Keratinocyte (primary cell): ENCODE results near the gene EDA. TPM values are rescaled to one million over a fixed set of nuclear protein-coding genes. Genes with fewer than 3 reads are reported as not detected.
A peak's percentile ranks its signal among the peaks of the same experiment; 100 is the strongest.

Experiments used
- DNase-seq: peaks from one replicate; pipeline ENCODE4 v3.0.0-alpha.2; 2011; ENCODE audit warnings: low read depth, missing footprints, low spot score
- FAIRE-seq: peaks from 2 replicates; lab custom pipeline; 2011; peaks lifted over from hg19 to GRCh38; lab: Jason Lieb, UNC
- H2AFZ ChIP-seq: 2 replicates; pipeline ENCODE4 v1.6.0; 2012; ENCODE audit warnings: low read length, control low read depth, inconsistent platforms; ENCODE audit not compliant: control insufficient read depth
- H3K27ac ChIP-seq: 2 replicates; pipeline ENCODE4 v1.5.1; 2011; ENCODE audit warnings: low read length; ENCODE audit not compliant: control insufficient read depth, insufficient read depth
- H3K27me3 ChIP-seq: 3 replicates; pipeline ENCODE4 v1.6.0; 2011; ENCODE audit warnings: low read length; ENCODE audit not compliant: control insufficient read depth, insufficient read depth; ENCODE audit errors: extremely low read depth
- H3K36me3 ChIP-seq, 2 experiments: 2 replicates in 1 of 2; 3 replicates in 1 of 2; pipeline ENCODE4 v1.5.1; 2011; ENCODE audit warnings: low read length in 2 of 2, mild to moderate bottlenecking in 1 of 2; ENCODE audit not compliant: control insufficient read depth in 2 of 2, insufficient read depth in 2 of 2; ENCODE audit errors: extremely low read depth in 1 of 2
- H3K4me1 ChIP-seq: 3 replicates; pipeline ENCODE4 v1.5.1; 2011; ENCODE audit warnings: low read length; ENCODE audit not compliant: control insufficient read depth, insufficient read depth; ENCODE audit errors: extremely low read depth
- H3K4me2 ChIP-seq: 3 replicates; pipeline ENCODE4 v1.6.0; 2011; ENCODE audit warnings: low read depth, low read length; ENCODE audit not compliant: control insufficient read depth, insufficient read depth; ENCODE audit errors: extremely low read depth
- H3K4me3 ChIP-seq, 3 experiments: fragments of 200-600 bp in 1 of 3; sonication (generic) in 1 of 3; 2 replicates in 2 of 3; 3 replicates in 1 of 3; pipeline ENCODE4 v1.5.1; 2011 to 2016; ENCODE audit warnings: low read length in 3 of 3, mild to moderate bottlenecking in 3 of 3, control low read depth in 2 of 3, inconsistent platforms in 1 of 3, low read depth in 1 of 3, mixed read lengths in 1 of 3, mixed run types in 1 of 3, moderate library complexity in 1 of 3; ENCODE audit not compliant: control insufficient read depth in 2 of 3, insufficient read depth in 2 of 3; ENCODE audit errors: extremely low read depth in 1 of 3
- H3K79me2 ChIP-seq: 2 replicates; pipeline ENCODE4 v1.6.0; 2012; ENCODE audit warnings: low read length; ENCODE audit not compliant: control insufficient read depth, insufficient read depth
- H3K9ac ChIP-seq: 3 replicates; pipeline ENCODE4 v1.6.0; 2011; ENCODE audit warnings: low read length; ENCODE audit not compliant: control insufficient read depth, insufficient read depth; ENCODE audit errors: extremely low read depth
- H3K9me1 ChIP-seq: 3 replicates; pipeline ENCODE4 v1.6.0; 2011; ENCODE audit warnings: low read length; ENCODE audit not compliant: control insufficient read depth, insufficient read depth; ENCODE audit errors: extremely low read depth
- H3K9me3 ChIP-seq: 2 replicates; pipeline ENCODE4 v1.5.1; 2012; ENCODE audit warnings: low read depth, low read length; ENCODE audit not compliant: control insufficient read depth
- H4K20me1 ChIP-seq: 3 replicates; pipeline ENCODE4 v1.6.0; 2011; ENCODE audit warnings: low read length; ENCODE audit not compliant: control insufficient read depth, insufficient read depth; ENCODE audit errors: extremely low read depth
- EZH2 ChIP-seq: IDR thresholded peaks from one replicate; pipeline ENCODE4 v1.6.1; 2012; ENCODE audit warnings: inconsistent platforms, mild to moderate bottlenecking, low read length, moderate library complexity
- dilution Hi-C: fragments of 300-500 bp; cut with MboI; formaldehyde crosslinking; loops from one replicate; pipeline ENCODE4 v1.7.0; 2020; ENCODE audit warnings: low sequenced_read_pairs; ENCODE audit not compliant: extremely low pct_ligation_motif_present
- polyA plus RNA-seq, 5 experiments: library from polyadenylated mRNA; depleted of rRNA in 3 of 5; stranded (reverse) in 3 of 5; stranded (forward) in 1 of 5; unstranded in 1 of 5; fragments of >200 nt; gene quantifications; 1 replicate in 1 of 5; 2 replicates in 3 of 5; 3 replicates in 1 of 5; pipeline versions ENCODE4 v1.2.1 to v1.2.3, GENCODE V29; 2011 to 2012; ENCODE audit warnings: missing spikeins in 2 of 5, low read depth in 1 of 5, low replicate concordance in 1 of 5
- TF ChIP-seq, protein P1 (sequence below), 3 experiments: IDR thresholded peaks in 1 of 3; conservative IDR thresholded peaks in 1 of 3; optimal IDR thresholded peaks in 1 of 3; 2 replicates in 2 of 3; 3 replicates in 1 of 3; pipeline versions ENCODE3 to v1.5.1; 2011; ENCODE audit warnings: low read length in 3 of 3, mild to moderate bottlenecking in 3 of 3, moderate library complexity in 2 of 3, control low read depth in 1 of 3, inconsistent platforms in 1 of 3; ENCODE audit not compliant: insufficient read depth in 2 of 3; ENCODE audit errors: extremely low read depth in 1 of 3

Gene EDA
- polyA plus RNA-seq, 1 donor (not counting 4 experiments of a cell fraction or from before 2014, with no cell fraction given), result 0.75 TPM

DNA sequence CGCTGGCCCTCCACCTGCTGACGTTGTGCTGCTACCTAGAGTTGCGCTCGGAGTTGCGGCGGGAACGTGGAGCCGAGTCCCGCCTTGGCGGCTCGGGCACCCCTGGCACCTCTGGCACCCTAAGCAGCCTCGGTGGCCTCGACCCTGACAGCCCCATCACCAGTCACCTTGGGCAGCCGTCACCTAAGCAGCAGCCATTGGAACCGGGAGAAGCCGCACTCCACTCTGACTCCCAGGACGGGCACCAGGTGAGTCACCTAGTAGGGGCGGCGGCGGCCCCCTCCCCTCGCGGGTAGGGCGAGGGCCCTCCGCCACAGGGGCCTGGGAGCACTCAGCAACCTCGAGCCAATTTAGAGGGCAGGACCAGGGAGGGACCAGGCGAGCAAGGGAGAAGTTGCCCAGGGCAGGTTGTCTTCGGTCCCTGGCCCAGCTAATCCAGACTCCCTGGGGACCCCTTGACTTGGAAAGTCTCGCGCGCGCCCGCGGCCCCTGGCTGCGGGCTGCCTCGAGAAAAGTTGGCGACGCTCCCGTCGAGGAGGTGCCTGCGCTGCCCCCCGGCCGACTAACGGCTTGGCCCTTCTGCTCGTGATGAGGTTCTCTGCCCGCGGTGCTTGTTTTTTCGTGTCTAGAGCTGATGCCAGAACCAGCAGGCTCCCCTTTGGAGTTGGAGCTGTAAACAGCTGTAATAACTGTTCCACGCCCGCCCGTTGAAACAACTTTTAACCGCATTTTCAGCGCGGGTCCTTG lies 717 bp downstream of the EDA start:
- H3K4me3 ChIP-seq, result peak overlapping the region; percentile 47 to 57 (median 52)
- no peaks in the 10 kb centered on the region for H3K9me3 ChIP-seq
- H3K9me1 ChIP-seq, result no peaks in the 10 kb centered on the region
- FAIRE-seq, result no peak
- DNase-seq, result no peak
- peak overlapping the region; percentile 70 for H3K4me2 ChIP-seq
- H3K27me3 ChIP-seq, result no peaks in the 10 kb centered on the region
- H3K36me3 ChIP-seq, result no peaks in the 10 kb centered on the region
- TF ChIP-seq, protein P1, sequence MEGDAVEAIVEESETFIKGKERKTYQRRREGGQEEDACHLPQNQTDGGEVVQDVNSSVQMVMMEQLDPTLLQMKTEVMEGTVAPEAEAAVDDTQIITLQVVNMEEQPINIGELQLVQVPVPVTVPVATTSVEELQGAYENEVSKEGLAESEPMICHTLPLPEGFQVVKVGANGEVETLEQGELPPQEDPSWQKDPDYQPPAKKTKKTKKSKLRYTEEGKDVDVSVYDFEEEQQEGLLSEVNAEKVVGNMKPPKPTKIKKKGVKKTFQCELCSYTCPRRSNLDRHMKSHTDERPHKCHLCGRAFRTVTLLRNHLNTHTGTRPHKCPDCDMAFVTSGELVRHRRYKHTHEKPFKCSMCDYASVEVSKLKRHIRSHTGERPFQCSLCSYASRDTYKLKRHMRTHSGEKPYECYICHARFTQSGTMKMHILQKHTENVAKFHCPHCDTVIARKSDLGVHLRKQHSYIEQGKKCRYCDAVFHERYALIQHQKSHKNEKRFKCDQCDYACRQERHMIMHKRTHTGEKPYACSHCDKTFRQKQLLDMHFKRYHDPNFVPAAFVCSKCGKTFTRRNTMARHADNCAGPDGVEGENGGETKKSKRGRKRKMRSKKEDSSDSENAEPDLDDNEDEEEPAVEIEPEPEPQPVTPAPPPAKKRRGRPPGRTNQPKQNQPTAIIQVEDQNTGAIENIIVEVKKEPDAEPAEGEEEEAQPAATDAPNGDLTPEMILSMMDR (optimal IDR thresholded peaks at IDR 0.05 in 1 of 3, IDR thresholded peaks at IDR 0.05 in 1 of 3, conservative IDR thresholded peaks at IDR 0.05 in 1 of 3; ENCODE audit: extremely low read depth in 1 of 3, insufficient read depth in 2 of 3, low read length in 3 of 3), result no peak
- TF ChIP-seq EZH2, result no peak
- dilution Hi-C loops, result no loop called here
- peaks cover 5% of the 10 kb centered on the region for H3K4me1 ChIP-seq
- no peaks in the 10 kb centered on the region for H3K79me2 ChIP-seq
- H3K27ac ChIP-seq, result no peak overlapping the region
- H4K20me1 ChIP-seq, result no peaks in the 10 kb centered on the region
- peak overlapping the region; percentile 30 for H2AFZ ChIP-seq
- no peak overlapping the region for H3K9ac ChIP-seq

DNA sequence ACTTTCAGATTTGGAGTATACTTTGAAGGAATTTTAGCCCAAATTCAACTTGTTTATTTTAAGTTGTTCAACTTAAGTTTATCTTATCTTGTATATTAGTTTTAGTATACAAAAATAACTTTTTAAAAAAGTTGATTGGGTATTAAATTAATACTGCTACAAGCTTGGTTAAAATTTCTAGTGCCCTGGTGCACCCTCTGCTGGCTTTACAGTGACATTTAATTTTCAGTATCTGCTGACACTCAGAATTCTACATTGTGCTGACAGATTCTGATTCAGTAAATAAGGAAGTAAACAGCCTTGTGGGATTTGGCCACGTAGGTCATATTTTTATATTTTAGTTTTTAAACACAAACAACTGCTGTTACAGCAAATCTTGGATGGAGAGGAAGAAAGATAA lies 2.9 kb downstream of the EDA start:
- dilution Hi-C loops, result no loop called here

More for the DNA sequence above, 2.9 kb downstream of the EDA start:
- no peaks in the 10 kb centered on the region for H3K9me1 ChIP-seq
- no peak for DNase-seq
- H3K4me1 ChIP-seq, result peaks cover 5% of the 10 kb centered on the region
- no peak overlapping the region for H3K27ac ChIP-seq
- no peaks in the 10 kb centered on the region for H4K20me1 ChIP-seq
- H3K4me3 ChIP-seq, result no peak overlapping the region
- H2AFZ ChIP-seq, result no peak overlapping the region
- TF ChIP-seq, protein P1 (optimal IDR thresholded peaks at IDR 0.05 in 1 of 3, IDR thresholded peaks at IDR 0.05 in 1 of 3, conservative IDR thresholded peaks at IDR 0.05 in 1 of 3; ENCODE audit: extremely low read depth in 1 of 3, insufficient read depth in 2 of 3, low read length in 3 of 3), result peak in 1 of 3 experiments; percentile 30
- no peak for TF ChIP-seq EZH2
- H3K4me2 ChIP-seq, result no peak overlapping the region
- H3K9me3 ChIP-seq, result no peaks in the 10 kb centered on the region
- H3K27me3 ChIP-seq, result no peaks in the 10 kb centered on the region
- no peak overlapping the region for H3K9ac ChIP-seq
- no peaks in the 10 kb centered on the region for H3K36me3 ChIP-seq
- FAIRE-seq, result no peak
- H3K79me2 ChIP-seq, result no peaks in the 10 kb centered on the region
